GM12874 (cell line): ENCODE measurements around the gene ZNF516.

Source experiments
- TF ChIP-seq, protein P1 (sequence below): IDR thresholded peaks from 2 replicates; pipeline ENCODE4 v1.5.1; 2011; ENCODE audit warnings: low read depth, mild to moderate bottlenecking, control low read depth, low read length, moderate library complexity; ENCODE audit not compliant: insufficient read depth

Gene ZNF516

DNA sequence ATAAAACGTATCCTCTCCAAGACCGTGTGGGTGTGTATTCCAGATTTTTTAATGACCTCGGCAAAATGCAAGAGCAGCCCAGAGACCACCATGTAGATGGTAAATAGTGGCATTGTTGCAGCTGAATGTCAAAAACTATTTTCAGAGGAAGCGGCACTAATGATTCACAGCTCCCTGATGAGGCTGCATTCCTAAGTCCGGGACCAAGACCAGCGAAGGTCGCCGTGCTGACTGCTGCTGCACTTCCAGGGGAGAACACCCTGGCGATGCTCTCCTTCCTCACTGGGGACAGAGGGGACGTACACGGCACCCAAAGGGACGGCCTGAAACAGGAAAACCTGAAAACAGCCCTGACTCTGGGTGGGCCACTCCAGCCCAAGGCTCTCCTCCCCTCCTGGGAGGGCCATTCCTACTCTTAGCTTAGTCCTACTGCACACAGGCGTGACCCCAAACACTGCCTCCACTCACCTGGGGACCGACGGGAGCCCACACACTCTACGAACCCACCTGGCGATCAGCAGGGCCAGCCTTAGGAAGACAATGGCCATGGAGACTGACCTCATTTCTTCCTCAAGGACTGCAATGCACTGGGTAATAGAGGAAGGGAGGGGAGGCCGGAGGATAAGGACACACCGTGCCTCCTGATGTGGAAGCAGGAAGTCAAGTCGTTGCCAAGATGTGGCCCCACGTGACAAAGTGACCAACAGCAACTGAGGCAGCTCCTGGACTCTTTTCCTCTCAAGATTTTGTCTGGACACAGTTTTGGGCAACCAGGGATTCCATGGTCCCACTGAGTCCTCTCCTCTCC, 82.8 kb downstream of the ZNF516 start:
- TF ChIP-seq, protein P1, sequence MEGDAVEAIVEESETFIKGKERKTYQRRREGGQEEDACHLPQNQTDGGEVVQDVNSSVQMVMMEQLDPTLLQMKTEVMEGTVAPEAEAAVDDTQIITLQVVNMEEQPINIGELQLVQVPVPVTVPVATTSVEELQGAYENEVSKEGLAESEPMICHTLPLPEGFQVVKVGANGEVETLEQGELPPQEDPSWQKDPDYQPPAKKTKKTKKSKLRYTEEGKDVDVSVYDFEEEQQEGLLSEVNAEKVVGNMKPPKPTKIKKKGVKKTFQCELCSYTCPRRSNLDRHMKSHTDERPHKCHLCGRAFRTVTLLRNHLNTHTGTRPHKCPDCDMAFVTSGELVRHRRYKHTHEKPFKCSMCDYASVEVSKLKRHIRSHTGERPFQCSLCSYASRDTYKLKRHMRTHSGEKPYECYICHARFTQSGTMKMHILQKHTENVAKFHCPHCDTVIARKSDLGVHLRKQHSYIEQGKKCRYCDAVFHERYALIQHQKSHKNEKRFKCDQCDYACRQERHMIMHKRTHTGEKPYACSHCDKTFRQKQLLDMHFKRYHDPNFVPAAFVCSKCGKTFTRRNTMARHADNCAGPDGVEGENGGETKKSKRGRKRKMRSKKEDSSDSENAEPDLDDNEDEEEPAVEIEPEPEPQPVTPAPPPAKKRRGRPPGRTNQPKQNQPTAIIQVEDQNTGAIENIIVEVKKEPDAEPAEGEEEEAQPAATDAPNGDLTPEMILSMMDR = no peak

DNA sequence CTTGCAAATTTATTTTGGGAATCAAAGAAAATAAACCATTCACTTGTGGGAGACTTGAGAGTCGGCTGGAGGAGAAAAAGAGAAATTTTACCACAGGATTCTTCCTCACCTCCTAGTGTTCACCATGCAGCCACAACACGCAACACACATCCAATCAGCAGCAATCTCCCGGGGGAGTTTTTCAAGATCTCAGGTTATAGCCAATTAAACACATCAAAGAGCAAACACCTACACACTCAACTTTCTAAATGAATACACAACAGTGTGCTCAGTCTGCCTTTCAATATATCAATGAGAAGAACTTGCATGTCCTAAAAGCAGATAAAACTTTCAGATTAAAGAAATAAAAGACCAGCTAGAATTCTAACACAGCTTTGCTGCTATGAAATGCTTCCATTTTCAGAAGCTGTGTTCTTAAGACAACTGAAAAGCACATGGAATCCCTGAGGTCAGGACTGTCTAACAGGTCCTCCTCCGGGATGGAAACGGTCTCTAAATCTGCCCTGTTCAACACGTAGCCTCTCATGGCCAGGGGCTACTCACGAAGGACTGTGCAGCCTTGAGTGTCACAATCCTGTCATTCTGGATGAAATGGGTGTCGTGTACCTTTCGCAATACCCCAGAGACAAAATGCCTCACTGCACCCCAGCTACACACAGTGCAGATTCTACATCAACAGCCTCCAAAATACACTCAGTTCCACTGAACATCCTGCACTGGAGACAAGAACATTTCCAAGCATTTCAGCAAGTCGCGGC, 84.2 kb downstream of the ZNF516 start:
- TF ChIP-seq, protein P1 = no peak

DNA sequence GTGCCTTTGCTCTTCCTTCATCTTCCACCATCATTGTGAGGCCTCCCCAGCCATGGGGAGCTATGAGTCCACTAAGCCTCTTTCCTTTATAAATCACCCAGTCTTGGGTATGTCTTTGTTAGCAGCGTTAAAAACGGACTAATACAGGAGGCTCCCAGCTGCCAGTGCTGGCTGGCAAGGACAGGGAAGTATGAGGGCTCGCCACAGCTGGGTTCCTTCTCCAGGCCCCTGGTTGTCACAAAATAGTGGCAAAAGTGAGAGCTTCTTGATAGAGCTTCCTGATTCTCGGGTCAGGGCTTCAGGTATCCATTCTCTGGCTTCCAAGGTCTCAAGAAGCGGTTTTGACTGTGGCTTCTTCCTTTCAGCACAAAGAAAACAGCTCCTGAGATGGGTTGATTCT, 85.0 kb downstream of the ZNF516 start:
- TF ChIP-seq, protein P1 = no peak

DNA sequence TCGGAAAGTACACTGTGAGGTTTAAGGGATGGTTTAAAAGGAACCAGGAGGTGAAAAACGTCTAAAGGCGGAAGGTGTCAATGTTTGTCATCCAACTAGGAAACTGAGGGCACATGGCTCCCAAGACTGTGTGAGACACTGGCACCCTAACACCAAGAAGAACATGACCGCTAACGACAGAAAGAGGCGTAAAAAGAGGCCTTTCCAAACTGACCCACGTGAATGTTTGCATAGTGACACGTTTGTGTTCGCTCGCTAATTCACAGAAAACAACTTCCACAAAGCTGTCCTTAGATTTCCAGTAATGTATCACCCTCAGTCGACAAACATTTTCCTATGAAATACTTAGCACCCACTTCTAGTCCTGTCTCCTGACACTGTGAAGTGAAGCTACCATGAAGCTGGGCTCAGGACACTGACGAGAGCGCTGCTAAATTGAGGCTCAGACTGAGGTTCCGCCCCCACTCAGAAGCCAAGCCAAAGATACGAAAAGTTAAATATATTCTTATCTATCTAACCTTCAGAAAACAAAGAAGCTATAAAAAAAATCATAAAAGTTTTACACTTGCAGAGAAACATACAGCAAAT, 86.5 kb downstream of the ZNF516 start:
- TF ChIP-seq, protein P1 = no peak

DNA sequence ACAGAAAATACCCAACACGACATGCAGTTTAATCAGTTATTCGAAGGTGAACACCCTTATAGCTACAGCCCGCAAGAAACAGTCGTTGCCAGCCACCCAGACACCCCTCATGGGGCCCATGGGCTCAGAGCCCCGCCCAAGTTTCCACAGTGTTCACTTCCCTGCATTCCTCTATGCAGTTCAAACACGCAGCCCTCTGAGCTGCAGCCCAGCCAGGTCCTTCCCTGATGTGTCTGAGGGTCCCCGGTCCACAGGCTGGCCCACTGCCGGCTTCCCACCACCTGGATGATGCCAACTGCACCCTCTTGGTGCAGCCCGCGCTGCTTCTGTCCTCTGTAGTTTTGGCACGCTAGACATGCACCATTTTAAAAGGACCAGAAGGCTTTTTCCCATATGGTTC, 87.4 kb downstream of the ZNF516 start:
- TF ChIP-seq, protein P1 = no peak

DNA sequence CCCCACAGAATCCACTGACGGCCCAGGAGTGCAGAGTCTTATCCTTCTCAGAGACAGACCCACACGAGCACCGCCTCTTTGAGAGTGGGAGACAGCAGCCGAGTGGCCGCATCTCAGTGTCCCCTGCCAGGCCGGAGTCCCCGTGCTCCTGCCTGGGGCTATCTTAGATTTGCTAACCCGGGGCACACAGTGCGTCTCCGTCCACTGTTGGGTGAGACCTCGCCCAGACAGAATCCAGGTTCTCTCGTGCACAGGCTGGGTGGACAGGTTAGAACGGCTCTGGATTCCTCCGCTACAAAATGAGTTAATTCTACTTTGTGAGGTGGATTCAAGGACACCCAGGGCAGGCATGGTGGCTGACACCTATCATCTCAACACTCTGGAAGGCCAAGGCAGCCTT, 88.3 kb downstream of the ZNF516 start:
- TF ChIP-seq, protein P1 = no peak

DNA sequence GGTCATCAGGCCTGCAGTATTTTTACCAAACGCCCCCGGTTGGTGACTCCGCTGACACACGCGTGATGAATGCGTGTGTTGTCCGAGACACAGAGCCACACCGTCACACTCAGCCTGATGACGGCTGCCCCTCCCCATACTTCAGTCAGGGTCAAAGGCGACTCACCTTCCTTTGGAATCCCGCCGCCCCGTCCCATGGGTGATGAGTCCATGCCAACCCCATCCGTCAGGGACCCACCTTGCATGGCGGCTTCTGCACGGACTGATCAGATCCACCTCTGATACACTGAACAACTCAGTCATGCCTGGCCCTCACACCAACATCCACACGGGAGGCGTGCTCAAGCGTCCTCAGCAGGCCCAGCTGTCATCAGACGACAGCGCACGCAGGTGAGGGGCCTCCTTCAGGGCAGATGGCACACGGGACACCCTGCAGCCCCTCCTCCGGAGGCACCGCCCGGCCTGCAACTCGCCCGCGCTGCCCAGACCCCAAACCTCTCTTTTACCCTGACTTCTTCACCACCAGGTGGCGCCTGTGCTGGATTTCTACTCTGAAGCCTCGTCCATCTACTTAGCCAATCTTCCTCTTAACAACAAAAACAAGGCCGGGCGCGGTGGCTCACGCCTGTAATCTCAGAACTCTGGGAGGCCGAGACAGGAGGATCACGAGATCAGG, 89.2 kb downstream of the ZNF516 start:
- TF ChIP-seq, protein P1 = peak; percentile 49
